ENCODE measurements around the gene PYCR2. TPM values are rescaled to one million over a fixed set of nuclear protein-coding genes. Genes with fewer than 3 reads are reported as not detected.

The PYCR2 gene
- total RNA-seq, 2 donors from 2014 or later = 34.0 to 61.6 TPM

DNA sequence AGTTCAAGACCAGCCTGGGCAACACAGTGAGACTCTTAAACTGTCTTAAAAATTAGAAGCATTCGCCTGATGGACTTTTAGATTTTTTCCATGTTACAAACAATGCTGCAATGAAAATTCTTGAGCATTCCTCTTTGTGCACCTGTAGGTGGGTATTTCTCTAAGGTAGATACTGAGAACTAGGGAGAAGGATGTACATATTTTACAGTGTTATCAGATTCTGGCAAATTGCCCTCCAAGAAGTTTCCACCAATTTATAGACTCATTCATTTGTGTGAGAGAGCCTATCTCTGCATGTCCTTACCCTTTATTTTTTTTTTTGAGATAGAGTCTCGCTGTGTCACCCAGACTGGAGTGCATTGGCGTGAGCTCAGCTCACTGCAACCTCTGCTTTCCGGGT, 29.3 kb upstream of the PYCR2 start:
- Histone ChIP-seq H3K27ac (no peak overlapping the region), H3K9ac (ENCODE audit: low read depth in 2 of 2, low read length in 2 of 2) (no peak overlapping the region), H3K36me3 (no peaks in the 10 kb centered on the region), H3K9me3 (no peaks in the 10 kb centered on the region), H3K4me3 (no peak overlapping the region), H3K4me1 (no peaks in the 10 kb centered on the region), H3K27me3 (no peaks in the 10 kb centered on the region)
- no peak for DNase-seq
- intact Hi-C loops (cut with DNase I) = no loop called here
- TF ChIP-seq, protein P1, sequence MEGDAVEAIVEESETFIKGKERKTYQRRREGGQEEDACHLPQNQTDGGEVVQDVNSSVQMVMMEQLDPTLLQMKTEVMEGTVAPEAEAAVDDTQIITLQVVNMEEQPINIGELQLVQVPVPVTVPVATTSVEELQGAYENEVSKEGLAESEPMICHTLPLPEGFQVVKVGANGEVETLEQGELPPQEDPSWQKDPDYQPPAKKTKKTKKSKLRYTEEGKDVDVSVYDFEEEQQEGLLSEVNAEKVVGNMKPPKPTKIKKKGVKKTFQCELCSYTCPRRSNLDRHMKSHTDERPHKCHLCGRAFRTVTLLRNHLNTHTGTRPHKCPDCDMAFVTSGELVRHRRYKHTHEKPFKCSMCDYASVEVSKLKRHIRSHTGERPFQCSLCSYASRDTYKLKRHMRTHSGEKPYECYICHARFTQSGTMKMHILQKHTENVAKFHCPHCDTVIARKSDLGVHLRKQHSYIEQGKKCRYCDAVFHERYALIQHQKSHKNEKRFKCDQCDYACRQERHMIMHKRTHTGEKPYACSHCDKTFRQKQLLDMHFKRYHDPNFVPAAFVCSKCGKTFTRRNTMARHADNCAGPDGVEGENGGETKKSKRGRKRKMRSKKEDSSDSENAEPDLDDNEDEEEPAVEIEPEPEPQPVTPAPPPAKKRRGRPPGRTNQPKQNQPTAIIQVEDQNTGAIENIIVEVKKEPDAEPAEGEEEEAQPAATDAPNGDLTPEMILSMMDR (IDR thresholded peaks at IDR 0.05) = no peak

DNA sequence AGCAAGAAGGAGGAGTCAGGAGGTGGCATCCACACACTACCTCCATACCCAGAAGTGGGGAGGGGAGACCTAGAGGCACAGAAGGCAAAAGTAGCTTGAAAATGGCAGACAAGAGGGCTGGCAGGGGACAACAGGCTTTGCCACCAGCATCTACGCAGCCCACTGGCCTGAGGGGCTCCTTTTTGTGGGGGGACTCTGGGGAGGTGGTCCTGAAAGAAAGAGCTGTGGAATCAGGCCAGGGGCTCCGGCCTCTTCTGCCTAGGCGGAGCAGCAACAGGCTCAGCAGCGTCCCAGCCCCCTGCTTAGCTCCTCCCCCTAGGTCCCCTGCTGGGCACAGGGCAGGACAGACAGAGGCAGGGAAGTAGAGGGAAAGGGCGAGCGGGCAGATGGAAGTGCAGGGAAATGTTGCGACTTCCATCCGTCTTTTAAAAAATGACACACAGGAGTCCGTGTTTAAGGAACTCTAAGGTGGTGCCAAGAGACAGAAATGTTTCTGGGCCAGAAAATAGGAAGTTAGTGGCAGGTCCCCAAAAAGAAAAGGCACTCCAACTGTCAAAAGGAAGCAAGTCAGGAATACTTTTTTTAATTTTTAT, 27.0 kb upstream of the PYCR2 start:
- intact Hi-C loops (cut with DNase I) = no loop called here
- Histone ChIP-seq H3K27me3 (no peaks in the 10 kb centered on the region), H3K4me1 (no peaks in the 10 kb centered on the region), H3K27ac (no peak overlapping the region), H3K36me3 (no peaks in the 10 kb centered on the region), H3K9me3 (no peaks in the 10 kb centered on the region), H3K9ac (ENCODE audit: low read depth in 2 of 2, low read length in 2 of 2) (no peak overlapping the region), H3K4me3 (no peak overlapping the region)
- TF ChIP-seq, protein P1 (IDR thresholded peaks at IDR 0.05) = no peak
- DNase-seq = no peak

DNA sequence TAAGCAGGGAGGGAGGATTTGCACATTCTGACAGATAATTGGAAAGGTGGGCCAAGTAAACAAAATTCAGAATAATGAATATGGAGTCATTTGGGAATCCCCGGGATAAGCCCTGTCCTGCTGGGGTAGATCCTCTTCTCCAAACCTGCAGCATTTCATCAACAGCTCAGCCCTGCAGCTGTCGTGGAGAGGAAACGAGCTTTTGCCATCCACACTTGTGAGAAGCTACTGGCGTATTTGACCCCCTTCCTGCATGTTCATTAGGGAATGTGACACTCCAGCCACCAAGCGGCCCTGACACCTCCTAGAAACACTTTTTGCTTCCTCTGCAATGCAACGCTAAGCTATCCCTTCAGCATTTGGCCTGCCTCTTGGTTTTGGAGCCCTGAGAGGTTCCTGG, 25.0 kb upstream of the PYCR2 start:
- no peak overlapping the region for H3K4me3 ChIP-seq
- no peaks in the 10 kb centered on the region for H3K9me3 ChIP-seq
- H3K36me3 ChIP-seq = no peaks in the 10 kb centered on the region
- no peak overlapping the region for H3K9ac ChIP-seq (ENCODE audit: low read depth in 2 of 2, low read length in 2 of 2)
- no peak for DNase-seq
- no peak overlapping the region for H3K27ac ChIP-seq
- H3K4me1 ChIP-seq = no peaks in the 10 kb centered on the region
- TF ChIP-seq, protein P1 (IDR thresholded peaks at IDR 0.05) = no peak
- H3K27me3 ChIP-seq = no peaks in the 10 kb centered on the region
- intact Hi-C loops (cut with DNase I) = no loop called here

DNA sequence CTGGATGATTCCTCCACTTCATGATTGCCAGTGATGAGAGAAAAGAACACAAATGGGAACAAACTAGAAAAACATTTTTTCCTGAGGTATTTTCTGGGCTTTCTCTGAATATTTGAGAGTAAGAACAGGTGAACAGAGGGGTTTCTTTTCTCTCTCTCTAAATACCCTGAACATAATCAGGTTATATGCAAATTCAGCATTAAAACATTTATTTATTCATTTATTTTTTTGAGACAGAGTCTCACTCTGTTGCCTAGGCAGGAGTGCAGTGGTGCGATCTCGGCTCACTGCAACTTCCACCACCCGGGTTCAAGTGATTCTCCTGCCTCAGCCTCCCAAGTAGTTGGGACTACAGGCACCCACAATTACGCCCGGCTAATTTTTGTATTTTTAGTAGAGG, 22.8 kb upstream of the PYCR2 start:
- H3K27ac ChIP-seq = no peak overlapping the region
- H3K9me3 ChIP-seq = no peaks in the 10 kb centered on the region
- no peaks in the 10 kb centered on the region for H3K27me3 ChIP-seq
- no peaks in the 10 kb centered on the region for H3K36me3 ChIP-seq
- TF ChIP-seq, protein P1 (IDR thresholded peaks at IDR 0.05) = no peak
- no peak for DNase-seq
- no peak overlapping the region for H3K9ac ChIP-seq (ENCODE audit: low read depth in 2 of 2, low read length in 2 of 2)
- no peak overlapping the region for H3K4me3 ChIP-seq
- H3K4me1 ChIP-seq = no peaks in the 10 kb centered on the region
- intact Hi-C loops (cut with DNase I) = no loop called here

DNA sequence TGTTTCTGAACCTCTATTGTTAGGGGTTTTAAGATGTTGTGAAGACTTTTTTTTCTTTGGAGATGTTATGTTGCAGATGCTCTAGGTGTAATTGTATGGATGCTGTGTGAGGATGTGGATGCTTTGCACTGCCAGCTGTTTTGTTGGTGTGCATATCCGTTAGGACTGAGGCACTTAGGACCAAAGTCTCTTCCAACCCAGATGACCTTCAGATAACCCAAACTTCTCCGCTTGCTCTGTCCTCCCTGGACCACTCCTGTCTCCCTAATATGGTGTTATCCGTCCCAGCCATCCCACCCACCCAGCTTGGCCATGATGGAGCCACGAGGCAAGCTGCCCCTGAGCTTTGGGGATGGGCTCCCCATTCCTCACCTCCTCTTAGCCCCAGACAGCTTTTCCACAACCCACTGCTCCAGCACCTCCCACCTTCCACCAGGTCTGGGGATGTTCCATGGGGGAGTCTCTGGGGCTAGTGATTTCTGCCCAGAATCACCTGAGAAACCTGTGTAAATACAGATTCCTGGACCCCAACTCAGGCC, 22.1 kb upstream of the PYCR2 start:
- Histone ChIP-seq H3K9ac (ENCODE audit: low read depth in 2 of 2, low read length in 2 of 2) (no peak overlapping the region), H3K4me1 (no peaks in the 10 kb centered on the region), H3K9me3 (no peaks in the 10 kb centered on the region), H3K27ac (no peak overlapping the region), H3K4me3 (no peak overlapping the region), H3K36me3 (no peaks in the 10 kb centered on the region), H3K27me3 (no peaks in the 10 kb centered on the region)
- no peak for DNase-seq
- TF ChIP-seq, protein P1 (IDR thresholded peaks at IDR 0.05) = no peak
- intact Hi-C loops (cut with DNase I) = no loop called here
